T1000 (cell line): ENCODE data around the gene KLB.
A peak's percentile ranks its signal among the peaks of the same experiment; 100 is the strongest.

Experiments used
- DNase-seq: peaks from one replicate; lab custom pipeline; 2025; ENCODE audit warnings: mixed read lengths; lab: John Stamatoyannopoulos, UW

Gene KLB

DNA sequence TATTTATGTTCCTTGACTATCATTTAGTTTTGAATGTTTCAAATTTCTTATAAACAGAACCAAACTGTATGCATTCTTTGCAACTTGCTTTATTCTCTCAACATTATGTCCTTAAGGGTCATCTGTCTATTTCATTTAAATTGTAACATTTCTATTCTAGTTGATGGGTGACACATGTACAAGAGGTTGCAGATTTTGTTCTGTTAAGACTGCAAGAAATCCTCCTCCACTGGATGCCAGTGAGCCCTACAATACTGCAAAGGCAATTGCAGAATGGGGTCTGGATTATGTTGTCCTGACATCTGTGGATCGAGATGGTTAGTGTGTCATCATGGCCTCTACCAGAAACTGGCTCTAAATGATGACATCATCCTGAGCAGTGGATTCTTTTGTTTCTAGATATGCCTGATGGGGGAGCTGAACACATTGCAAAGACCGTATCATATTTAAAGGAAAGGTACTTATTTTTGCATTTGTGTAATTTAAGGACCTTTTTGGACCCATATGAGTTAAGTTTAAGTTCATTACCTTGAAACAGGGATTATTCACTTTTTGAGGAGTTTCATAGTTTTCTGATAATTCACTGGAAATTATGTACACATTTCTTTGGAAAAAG, 58.3 kb downstream of the KLB start:
- no peak for DNase-seq

DNA sequence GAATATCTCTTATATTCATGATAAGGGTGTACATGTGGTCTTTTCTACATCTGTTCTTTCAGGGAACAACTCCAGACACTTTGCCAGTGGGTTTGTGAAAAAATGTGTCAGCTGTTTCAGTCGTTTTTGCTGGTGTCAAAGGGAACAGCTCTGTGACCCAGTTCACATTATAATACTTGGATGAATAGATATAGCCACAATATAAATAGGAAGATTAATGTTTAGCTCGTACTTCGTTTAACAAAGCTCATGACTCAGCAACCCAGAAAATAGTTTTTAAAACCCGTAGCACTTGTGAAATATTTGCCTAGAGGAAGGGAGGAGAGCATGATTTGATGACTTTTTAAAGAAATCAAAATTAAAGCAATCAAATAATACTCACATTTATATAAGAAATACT, 60.0 kb downstream of the KLB start:
- DNase-seq, result no peak

DNA sequence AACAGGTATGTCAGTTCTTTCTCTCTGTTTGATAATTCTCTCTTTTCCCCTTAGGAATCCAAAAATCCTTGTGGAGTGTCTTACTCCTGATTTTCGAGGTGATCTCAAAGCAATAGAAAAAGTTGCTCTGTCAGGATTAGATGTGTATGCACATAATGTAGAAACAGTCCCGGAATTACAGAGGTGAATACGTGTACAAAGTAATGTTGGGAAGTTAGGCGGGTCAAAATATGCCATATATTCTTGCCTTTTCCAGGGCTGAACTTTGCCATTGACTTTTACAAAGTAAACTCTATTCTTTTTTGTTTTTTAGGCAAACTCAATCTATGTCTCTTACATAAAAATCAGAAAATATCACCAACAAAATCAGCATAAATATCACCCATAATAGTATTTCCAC, 60.7 kb downstream of the KLB start:
- DNase-seq, result no peak

DNA sequence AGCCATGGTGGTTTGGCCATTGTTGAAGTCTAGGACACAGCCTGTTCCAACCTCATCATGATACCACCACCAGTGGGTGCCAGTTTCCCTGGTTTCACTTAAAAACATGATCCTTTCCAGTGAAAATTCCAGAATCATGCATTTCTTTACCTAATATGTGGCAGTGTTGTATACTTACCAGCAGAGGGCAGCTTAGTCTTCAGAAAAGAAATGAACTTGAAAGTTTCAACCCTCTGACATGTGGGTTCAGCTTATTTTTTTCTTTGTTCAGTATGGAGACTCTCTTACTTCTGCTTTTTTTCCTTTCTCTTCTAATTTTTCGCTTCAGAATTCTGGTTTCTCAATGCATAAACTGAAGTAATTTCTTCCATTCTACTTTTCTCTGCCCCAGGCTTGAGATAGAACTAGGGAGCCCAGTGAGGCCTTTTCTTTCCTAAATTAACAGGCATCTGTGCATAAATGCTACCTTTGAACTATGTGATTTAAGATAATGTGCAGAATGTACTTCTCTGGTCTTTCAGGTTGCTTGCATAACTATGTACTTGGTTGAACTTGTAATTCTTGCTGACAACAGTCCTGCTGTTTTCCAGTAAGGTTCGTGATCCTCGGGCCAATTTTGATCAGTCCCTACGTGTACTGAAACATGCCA, 62.8 kb downstream of the KLB start:
- DNase-seq, result peak; percentile 72

DNA sequence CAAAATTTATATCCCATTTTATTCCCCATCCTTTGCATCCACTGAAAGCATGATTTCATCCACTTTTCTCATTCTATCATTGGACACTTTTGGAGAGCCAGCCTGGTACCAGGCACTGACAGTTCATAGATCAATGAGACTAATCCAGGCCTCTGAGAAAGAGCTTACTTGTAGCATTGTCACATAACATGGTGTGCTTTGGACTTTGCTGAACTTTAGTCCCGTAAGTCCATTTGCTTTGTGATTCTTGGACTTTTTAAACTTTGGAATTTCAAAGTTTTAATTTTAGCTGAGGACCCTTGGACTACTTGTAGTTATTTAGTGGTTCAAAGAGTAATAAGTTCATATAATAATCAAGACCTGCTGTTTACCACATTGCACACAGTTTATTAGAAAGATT, 63.7 kb downstream of the KLB start:
- no peak for DNase-seq

DNA sequence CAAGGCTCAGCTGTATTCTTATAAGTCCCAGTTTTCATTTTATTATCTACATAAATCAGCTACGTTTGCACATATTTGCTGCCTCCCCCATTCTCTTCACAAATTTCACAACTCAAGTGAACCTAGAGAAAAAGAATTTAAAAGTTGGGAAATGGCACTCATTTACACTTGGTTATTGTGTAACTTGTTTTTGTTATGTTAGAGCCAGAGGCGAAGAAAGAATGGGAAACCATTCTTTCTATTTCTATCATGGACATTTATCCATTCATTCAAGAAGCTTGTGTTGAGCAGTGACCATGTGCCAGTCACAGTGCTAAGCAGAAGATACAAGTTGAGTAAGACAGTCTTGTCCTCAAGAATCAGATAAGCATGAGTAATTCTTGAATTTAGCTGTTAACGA, 65.7 kb downstream of the KLB start:
- no peak for DNase-seq

DNA sequence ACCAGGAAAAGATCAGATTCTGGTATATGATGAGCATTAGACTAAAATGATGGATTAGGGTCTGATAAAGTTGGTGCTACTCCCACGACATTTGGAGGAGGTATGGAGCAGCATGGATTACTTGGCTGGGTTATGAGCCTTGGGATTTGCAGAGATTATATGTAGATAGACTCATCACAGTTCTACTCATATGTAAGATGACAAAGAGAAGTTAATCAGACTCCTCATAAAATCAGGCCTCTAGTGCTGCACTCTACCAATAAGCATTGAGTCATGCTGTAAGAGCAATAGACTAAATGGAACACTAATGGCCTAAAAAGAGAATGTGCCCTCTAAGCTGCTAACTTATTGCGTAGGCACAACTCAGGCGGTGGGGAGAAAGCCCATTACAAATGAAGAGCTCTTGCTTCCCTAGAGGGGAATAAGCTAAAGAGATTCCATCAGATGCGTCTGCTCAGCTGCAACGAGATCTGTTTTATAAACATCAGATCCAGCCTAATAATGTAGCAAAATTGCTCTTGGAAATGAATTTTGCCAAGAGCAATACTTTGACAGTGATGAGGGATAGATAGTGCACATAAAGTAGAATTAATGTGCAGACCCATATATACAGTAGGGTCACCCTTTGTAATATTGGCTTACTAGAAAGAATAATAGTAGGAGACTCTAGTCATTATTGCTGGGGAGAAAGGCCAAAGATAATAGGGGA, 69.6 kb downstream of the KLB start:
- no peak for DNase-seq

DNA sequence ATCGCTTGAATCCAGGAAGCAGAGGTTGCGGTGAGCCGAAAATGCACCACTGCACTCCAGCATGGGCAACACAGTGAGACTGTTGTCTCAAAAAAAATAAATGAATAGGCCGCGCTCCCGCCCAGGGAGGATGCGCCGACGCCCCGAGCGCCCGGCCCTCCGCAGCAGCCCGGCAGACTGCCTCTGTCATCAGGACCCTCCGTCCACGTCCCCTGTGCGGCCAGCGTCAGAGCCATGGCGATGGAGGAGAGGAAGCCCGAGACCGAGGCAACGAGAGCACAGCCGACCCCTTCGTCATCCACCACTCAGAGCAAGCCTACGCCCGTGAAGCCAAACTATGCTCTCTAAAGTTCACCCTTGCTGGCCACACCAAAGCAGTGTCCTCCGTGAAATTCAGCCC, 73.5 kb downstream of the KLB start:
- no peak for DNase-seq

DNA sequence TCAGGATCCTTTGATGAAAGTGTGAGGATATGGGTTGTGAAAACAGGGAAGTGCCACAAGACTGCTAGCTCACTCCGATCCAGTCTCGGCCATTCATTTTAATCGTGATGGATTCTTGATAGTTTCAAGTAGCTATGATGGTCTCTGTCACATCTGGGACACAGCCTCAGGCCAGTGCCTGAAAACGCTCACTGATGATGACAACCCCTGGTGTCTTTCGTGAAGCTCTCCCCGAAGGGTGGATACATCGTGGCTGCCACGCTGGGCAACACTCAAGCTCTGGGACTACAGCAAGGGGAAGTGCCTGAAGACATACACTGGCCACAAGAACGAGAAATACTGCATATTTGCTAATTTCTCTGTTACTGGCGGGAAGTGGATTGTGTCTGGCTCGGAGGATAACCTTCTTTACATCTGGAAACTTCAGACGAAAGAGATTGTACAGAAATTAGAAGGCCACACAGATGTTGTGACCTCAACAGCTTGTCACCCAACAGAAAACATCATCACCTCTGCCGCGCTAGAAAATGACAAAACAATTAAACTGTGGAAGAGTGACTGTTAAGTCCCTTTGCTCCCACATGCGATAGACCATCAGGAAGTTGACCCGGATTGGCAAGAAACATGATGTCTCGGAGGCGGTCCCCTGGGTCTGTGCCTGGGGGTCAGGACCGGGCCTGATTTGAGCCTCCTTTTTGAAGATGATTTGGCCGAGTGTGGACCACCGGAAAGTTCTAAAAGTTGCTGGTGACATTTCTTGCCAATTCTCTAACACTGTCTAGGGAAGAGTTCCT, 74.4 kb downstream of the KLB start:
- no peak for DNase-seq

DNA sequence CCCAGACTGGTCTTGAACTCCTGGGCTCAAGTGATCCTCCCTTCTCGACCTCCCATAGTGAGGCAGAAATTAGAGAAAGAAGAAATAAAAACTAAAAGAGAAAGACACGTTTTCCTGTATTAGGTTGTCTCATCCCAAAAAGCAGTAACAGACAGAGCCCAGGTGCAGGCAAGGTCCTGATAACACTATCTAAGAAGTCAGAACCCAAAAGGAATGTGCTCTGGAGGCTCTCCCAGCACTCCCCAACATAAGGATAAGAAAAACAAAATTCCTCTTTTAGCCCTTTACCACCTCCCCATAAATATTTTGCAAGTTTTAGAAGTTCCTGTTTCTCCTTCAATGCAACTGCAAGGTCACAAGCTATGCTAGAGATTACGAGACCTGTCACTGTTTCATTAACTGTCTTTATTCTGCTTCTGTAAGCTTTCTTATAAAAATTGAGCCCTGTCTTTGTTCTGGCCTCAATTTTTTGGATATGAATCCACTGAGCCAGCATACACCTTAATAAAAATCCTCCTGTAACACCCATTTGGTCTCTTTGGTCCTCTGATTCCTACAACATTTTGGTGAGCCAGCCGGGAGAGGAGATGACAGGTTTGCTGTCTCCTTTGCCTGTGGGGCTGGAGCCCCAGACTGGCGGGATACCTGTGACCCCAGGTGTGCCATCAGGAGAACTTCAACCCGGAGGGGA, 78.0 kb downstream of the KLB start:
- no peak for DNase-seq

DNA sequence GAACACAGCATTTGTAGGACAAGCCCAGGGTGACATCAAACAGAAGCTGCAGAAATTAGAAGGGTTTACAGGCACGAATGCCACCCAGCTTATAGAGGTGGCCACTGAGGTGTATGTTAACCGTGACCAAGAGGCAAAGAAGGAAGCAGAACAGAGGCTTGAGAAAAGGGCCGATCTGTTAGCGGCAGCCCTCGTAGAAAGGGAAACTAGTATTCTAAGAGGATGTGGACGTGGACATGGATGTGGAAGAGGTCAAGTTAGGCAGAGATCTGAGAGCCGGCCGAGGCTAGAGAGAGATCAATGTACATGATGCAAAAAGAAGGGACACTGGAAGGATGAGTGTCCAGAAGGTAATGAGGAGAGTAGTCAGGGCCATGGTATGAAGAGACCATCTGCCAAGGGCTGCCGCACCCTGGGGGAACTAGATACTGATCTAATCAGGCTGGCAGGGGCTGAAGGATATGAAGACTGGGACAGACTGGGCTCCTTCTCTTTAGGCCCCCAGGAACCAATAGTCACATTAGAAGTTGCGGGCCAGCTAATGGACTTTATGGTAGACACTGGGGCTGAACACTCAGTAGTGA, 79.6 kb downstream of the KLB start:
- no peak for DNase-seq

DNA sequence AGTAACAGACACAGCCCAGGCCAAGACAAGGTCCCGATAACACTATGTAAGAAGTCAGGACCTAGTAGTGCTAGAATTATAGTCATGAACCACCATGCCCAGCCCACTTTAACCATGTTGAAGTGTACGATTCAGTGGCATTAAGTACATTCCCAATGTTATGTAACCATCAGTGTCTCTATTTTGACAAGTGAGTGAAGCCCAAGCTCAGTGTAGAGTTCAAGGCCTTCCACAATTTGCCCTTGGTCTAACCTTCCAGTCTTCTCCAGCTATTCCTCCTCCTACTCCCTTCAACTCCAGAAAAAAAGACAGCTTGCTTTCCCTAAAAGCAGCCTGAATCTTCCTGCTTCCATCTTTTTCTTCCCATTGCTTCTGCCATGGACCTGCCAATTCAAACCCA, 83.6 kb downstream of the KLB start:
- no peak for DNase-seq

DNA sequence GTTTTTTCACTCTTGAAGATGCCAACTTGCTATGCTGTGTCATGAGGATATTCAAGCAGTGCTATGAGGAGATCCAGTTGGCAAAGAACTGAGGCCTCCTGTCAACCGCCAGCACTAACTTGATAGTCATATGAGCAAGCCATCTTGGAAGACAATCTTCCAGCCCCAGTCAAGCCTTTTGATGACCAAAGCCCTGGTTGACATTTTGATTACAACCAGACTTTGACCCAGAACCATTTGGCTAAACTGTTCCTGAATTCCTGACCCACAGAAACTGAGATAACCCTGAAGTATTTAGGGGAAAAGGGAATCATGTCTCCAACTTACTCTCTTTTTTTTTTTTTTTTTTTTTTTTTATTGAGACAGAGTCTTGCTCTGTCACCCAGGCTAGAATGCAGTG, 87.6 kb downstream of the KLB start:
- DNase-seq, result no peak

DNA sequence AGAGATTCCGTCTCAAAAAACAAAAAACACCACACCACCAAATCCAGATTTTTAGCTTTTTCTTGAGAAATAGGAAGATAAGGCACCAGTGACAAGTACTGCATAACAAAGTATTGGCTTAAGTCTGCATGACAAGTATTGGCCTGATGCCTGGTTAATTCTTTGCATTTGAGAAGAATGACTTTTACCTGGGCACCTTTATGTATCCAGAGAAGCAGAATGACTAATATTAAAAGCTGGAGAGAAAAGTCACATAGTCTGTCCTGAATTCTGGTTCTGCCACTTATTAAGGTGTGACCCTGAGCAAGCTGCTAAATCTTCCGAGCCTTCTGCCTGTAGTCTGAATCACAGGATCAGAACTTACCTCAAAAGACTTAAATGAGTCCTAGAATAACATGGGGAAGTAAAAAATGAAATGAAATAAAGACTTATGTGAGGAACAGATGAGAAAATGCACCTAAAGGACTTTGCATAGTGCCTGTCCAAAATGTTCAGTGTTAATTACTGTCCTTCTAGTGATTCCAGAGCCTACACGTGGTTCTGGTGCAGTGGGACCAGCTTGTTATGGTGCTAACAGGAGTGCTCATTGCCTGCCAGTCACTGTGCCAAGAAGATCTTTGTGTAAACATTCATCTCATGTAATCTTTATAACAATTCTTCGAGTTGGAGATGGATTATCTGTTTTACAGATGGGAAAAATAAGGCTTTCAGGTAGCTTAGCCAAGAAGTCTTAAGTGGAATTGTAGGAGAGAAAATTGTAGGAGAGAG, 88.9 kb downstream of the KLB start:
- DNase-seq, result no peak

DNA sequence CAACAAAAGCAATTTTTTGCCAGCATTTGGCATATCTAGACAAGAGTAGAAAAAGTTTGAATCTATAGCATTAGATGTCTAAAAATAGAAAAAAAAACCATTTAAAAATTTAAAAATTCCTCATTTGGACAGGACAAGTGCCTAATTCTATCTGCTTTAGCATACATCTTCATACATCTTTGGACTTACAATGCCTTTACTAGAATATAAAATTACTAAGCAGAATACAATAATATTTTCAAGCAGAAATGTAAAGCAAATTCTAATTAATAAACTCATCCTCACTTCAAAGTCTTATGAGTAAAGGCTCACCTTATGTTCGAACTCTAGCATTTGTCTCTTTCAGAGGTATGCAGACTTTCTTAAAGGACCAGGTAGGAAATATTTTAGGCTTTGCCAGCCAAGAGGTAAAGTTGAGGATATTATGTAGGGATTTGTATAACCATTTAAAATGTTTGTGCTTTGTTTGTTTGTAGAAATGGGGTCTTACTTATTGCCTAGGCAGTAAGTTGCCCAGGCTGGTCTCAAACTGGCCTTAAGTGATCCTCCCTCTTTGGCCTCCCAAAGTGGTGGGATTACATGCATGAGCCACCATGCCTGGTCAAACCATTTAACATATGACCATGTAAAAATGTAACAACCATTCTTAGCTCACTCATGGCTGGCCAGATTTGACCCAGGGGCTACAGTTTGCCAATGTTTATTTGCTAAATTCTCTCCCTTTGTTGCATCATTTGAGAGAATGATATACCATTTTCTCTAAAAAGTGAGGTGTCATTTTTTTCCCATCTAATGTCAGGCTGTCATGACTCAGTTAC, 91.4 kb downstream of the KLB start:
- DNase-seq, result no peak

DNA sequence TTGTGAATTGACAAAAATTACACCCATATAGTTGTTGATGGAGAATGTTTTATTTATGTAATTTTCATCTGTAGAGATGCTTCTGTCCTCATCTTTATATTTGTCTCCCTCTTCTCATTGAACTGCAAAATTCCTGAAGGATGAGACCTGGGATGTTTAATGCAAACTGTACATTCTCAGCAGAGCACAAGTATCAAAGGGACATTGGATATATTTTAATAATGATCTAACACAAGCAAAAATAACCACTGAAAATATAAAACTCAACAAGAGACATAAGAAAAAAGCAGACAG, 91.9 kb downstream of the KLB start:
- no peak for DNase-seq
